MG63 (cell line): ENCODE results near the gene ADAMTS8. TPM values are rescaled to one million over a fixed set of nuclear protein-coding genes. Genes with fewer than 3 reads are reported as not detected.

Source experiments
- DNase-seq: peaks from one replicate; pipeline ENCODE4 v3.0.0-alpha.2; 2020
- H3K27me3 ChIP-seq: fragments of 250-450 bp; sonication (Bioruptor Pico); 2 replicates; pipeline ENCODE4 v1.5.1; 2020; ENCODE audit warnings: mild to moderate bottlenecking, moderate library complexity
- H3K36me3 ChIP-seq: fragments of 250-450 bp; sonication (Bioruptor Pico); 2 replicates; pipeline ENCODE4 v1.5.1; 2020; ENCODE audit warnings: mild to moderate bottlenecking, moderate library complexity
- H3K4me3 ChIP-seq: fragments of 250-450 bp; sonication (Bioruptor Pico); 2 replicates; pipeline ENCODE4 v1.5.1; 2020; ENCODE audit warnings: mild to moderate bottlenecking, moderate library complexity
- H3K9me3 ChIP-seq: fragments of 250-450 bp; sonication (Bioruptor Pico); 2 replicates; pipeline ENCODE4 v1.5.1; 2020; ENCODE audit warnings: mild to moderate bottlenecking, moderate library complexity
- total RNA-seq: library from RNA; depleted of rRNA; stranded (reverse); fragments of >200 nt; shearing (Covaris generic); gene quantifications from 2 replicates; pipeline ENCODE4 v1.2.3, GENCODE V29; 2014; ENCODE audit warnings: low replicate concordance; rRNA removed

The ADAMTS8 gene
- total RNA-seq = 2.6 and 3.5 TPM in 2 replicates

- H3K4me3 ChIP-seq = peak within 1 kb of the TSS; percentile 21; the same call in 1 of the 2 replicates
- peaks cover 31% of the 10 kb centered on the region for H3K27me3 ChIP-seq
- H3K9me3 ChIP-seq = no peaks in the 10 kb centered on the region
- DNase-seq = no peak
- H3K36me3 ChIP-seq = no peaks in the 10 kb centered on the region
Measured at GRCh38 chr11:130428316-130429119, at the start of gene ADAMTS8. TSS of gene ADAMTS8 (minus strand) at chr11:130428609. CDS start at chr11:130428286, 323 bp downstream.

GRCh38 chr11:130477586-130478203 is 49.3 kb upstream of the ADAMTS8 start:
- no peak overlapping the region for H3K4me3 ChIP-seq
- no peak for DNase-seq

DNA sequence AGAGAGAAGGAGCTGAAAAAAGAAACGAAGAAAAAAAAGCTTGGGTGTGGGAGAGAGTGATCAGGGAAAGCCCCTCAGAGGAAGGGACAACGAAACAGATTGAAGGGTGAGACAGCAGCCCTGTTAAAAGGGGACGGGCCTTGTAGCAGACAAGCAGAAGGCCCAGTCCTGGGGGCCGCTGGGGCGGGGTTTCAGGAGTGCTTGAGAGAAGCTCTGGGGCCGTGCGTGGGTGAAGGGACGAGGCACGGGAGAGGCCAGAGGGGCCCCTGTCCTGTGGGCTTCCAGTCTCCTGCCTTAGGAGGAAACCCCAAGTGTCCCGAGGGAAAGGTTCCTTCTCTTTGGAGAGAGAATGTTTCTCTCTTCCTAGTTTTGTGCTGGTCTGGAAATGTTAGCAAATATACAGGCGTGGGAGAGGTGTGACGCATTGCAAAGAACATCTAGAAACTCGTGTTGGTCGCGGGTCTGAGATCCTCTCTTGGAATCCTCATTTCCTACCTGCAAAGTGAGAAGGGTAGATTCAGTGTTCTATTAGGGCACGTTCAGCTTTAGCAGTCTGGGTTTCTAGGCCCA is 48.6 kb upstream of the ADAMTS8 start:
- no peaks in the 10 kb centered on the region for H3K27me3 ChIP-seq
- H3K9me3 ChIP-seq = no peaks in the 10 kb centered on the region
- no peak overlapping the region for H3K4me3 ChIP-seq
- no peak for DNase-seq
- no peaks in the 10 kb centered on the region for H3K36me3 ChIP-seq

More at GRCh38 chr11:130477586-130478203, 49.3 kb upstream of the ADAMTS8 start:
- Histone ChIP-seq H3K36me3 (no peaks in the 10 kb centered on the region), H3K9me3 (no peaks in the 10 kb centered on the region), H3K27me3 (no peaks in the 10 kb centered on the region)

GRCh38 chr11:130476200-130476921 is 48.0 kb upstream of the ADAMTS8 start:
- DNase-seq = no peak
- no peaks in the 10 kb centered on the region for H3K27me3 ChIP-seq
- H3K9me3 ChIP-seq = no peaks in the 10 kb centered on the region
- no peak overlapping the region for H3K4me3 ChIP-seq
- H3K36me3 ChIP-seq = no peaks in the 10 kb centered on the region

- no peaks in the 10 kb centered on the region for H3K9me3 ChIP-seq
- no peaks in the 10 kb centered on the region for H3K36me3 ChIP-seq
- no peak overlapping the region for H3K4me3 ChIP-seq
- H3K27me3 ChIP-seq = no peaks in the 10 kb centered on the region
- no peak for DNase-seq
Measured at GRCh38 chr11:130475426-130476053, 47.1 kb upstream of the ADAMTS8 start.

DNA sequence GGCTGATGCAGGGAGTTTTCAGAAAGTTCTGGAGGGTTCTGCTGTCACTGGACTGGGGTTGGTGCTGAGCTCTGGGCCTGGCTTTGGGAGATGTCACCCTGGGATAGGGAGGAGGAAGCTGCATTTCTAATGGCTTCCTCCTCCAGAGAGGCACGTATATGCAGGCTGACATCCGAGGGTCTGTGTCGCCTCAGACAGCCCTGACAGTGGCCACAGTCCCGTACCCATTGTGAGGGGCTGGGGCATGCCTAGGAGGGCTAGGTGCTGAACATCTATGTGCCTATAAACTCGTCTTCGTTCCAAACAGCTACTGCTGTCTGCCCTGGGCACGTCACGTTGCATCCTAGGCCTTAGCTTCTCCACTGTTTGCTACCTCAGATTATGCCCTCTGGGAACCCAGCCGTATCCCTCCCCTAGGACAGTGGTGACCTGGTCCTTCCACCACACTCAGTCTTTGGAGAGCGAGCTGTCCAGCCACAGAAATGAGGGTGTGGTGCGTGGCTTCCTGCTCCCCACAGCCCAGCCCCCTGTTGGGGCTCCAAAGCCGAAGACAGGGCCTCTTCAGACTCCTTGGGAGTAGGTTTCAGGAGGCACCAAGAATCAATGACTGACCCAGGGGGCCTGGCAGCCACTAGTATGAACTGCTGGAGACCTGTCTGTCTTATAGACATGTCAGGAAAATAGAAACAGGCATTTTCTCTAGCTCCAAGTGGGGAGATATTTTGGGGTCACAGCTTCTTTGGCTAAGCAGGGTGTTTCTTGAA is 46.4 kb upstream of the ADAMTS8 start:
- Histone ChIP-seq H3K36me3 (no peaks in the 10 kb centered on the region), H3K4me3 (no peak overlapping the region), H3K9me3 (no peaks in the 10 kb centered on the region), H3K27me3 (no peaks in the 10 kb centered on the region)
- no peak for DNase-seq

- H3K36me3 ChIP-seq = no peaks in the 10 kb centered on the region
- no peaks in the 10 kb centered on the region for H3K27me3 ChIP-seq
- DNase-seq = no peak
- H3K4me3 ChIP-seq = no peak overlapping the region
- no peaks in the 10 kb centered on the region for H3K9me3 ChIP-seq
Measured at GRCh38 chr11:130473795-130474377, 45.5 kb upstream of the ADAMTS8 start.

DNA sequence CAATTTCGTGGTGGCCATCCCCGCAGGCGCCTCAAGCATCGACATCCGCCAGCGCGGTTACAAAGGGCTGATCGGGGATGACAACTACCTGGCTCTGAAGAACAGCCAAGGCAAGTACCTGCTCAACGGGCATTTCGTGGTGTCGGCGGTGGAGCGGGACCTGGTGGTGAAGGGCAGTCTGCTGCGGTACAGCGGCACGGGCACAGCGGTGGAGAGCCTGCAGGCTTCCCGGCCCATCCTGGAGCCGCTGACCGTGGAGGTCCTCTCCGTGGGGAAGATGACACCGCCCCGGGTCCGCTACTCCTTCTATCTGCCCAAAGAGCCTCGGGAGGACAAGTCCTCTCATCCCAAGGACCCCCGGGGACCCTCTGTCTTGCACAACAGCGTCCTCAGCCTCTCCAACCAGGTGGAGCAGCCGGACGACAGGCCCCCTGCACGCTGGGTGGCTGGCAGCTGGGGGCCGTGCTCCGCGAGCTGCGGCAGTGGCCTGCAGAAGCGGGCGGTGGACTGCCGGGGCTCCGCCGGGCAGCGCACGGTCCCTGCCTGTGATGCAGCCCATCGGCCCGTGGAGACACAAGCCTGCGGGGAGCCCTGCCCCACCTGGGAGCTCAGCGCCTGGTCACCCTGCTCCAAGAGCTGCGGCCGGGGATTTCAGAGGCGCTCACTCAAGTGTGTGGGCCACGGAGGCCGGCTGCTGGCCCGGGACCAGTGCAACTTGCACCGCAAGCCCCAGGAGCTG is 44.8 kb upstream of the ADAMTS8 start:
- Histone ChIP-seq H3K27me3 (no peaks in the 10 kb centered on the region), H3K4me3 (no peak overlapping the region), H3K36me3 (no peaks in the 10 kb centered on the region), H3K9me3 (no peaks in the 10 kb centered on the region)
- DNase-seq = no peak

DNA sequence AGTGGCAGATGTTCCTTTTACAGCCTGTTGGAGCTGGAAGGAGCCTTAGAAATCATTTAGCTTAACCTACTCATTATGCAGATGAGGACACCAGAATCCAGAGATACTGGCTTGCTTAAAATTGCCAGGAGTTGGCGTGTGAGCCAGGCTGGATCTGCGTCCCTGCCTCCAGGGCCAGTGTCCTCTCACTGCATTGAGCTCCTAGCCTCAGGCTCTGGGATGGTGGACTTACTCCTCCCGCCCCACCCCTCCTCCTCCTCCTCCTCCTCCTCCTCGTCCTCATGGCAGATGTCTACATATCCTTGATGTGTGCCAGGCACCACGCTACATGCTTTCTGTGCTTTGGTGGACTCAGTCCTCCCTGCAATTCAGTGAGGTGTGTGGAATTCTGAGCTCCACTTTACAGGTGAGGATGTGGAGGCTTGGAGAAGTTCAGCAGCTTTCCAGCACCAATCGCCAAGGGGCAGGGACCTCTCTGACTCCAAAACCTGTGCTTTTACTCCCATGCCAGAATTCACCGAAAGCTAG is 44.1 kb upstream of the ADAMTS8 start:
- no peak for DNase-seq
- Histone ChIP-seq H3K36me3 (no peaks in the 10 kb centered on the region), H3K27me3 (no peaks in the 10 kb centered on the region), H3K9me3 (no peaks in the 10 kb centered on the region), H3K4me3 (no peak overlapping the region)

GRCh38 chr11:130471731-130472433 is 43.5 kb upstream of the ADAMTS8 start:
- no peak for DNase-seq
- Histone ChIP-seq H3K27me3 (no peaks in the 10 kb centered on the region), H3K36me3 (no peaks in the 10 kb centered on the region), H3K9me3 (no peaks in the 10 kb centered on the region), H3K4me3 (no peak overlapping the region)

DNA sequence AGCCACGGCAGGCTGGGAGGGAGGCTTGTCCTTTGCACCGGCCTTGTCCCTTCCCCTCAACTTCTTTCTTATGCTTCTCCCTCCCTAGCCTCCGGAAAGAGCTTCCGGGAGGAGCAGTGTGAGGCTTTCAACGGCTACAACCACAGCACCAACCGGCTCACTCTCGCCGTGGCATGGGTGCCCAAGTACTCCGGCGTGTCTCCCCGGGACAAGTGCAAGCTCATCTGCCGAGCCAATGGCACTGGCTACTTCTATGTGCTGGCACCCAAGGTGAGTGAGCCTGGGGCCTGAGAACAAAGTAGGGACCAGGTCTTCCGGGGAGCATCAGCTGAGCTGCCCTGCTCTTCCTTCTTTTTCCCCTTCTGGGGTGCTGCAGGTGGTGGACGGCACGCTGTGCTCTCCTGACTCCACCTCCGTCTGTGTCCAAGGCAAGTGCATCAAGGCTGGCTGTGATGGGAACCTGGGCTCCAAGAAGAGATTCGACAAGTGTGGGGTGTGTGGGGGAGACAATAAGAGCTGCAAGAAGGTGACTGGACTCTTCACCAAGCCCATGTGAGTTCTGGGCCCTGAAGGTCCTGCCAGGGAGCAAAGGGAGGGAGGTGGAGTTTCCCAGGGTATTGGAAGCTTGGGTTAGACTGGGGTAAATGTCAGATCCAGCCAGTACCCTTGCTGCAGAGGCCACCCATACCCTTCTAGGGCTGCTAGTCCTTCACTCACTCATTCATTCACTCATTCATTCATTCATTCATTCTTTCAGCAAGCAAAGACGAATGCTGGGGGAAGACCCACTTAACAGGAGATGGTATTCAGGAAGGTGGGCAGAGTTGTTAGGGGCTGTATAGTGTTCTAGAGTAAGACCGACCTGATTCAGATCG is 42.7 kb upstream of the ADAMTS8 start:
- no peak overlapping the region for H3K4me3 ChIP-seq
- H3K27me3 ChIP-seq = no peaks in the 10 kb centered on the region
- H3K36me3 ChIP-seq = no peaks in the 10 kb centered on the region
- H3K9me3 ChIP-seq = no peaks in the 10 kb centered on the region
- no peak for DNase-seq

- Histone ChIP-seq H3K4me3 (no peak overlapping the region), H3K36me3 (no peaks in the 10 kb centered on the region), H3K9me3 (no peaks in the 10 kb centered on the region), H3K27me3 (no peaks in the 10 kb centered on the region)
- DNase-seq = no peak
Measured at GRCh38 chr11:130469181-130469580, 40.8 kb upstream of the ADAMTS8 start.

- Histone ChIP-seq H3K27me3 (no peaks in the 10 kb centered on the region), H3K4me3 (no peak overlapping the region), H3K36me3 (no peaks in the 10 kb centered on the region), H3K9me3 (no peaks in the 10 kb centered on the region)
- DNase-seq = no peak
Measured at GRCh38 chr11:130467116-130467900, 38.9 kb upstream of the ADAMTS8 start.
